ENCODE results near the gene ATP6V0B. TPM values are rescaled to one million over a fixed set of nuclear protein-coding genes. Genes with fewer than 3 reads are reported as not detected.
A peak's percentile ranks its signal among the peaks of the same experiment; 100 is the strongest.

Gene ATP6V0B
- total RNA-seq, 1 donor from 2014 or later = 115 TPM

DNA sequence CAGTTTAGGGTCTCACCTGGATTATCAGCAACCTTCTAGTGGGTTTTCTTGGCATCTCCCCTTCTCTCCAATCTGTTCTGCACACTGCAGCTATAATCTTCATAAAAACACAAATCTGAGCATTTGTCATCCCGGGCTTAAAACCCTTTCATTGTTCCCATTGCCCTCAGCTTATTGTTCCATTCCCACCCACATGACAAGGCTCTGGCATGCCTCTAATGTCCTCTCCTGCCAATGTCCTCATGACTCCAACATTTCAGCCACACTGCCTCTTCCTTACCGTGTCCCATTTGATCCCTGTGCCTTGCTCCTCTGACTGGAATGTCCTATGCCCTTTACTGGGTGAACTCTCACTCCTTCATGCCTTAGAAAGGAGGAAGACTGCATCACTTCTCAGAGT is 12.4 kb upstream of the ATP6V0B start:
- H3K9me3 Mint-ChIP-seq = no peaks in the 10 kb centered on the region
- no peak for DNase-seq (ENCODE audit: extremely low spot score, unreplicated experiment)
- H3K27ac Mint-ChIP-seq = no peak overlapping the region
- H3K4me3 Mint-ChIP-seq = no peak overlapping the region
- H3K4me1 Mint-ChIP-seq (ENCODE audit: unreplicated experiment) = no peaks in the 10 kb centered on the region
- H3K36me3 Mint-ChIP-seq = peaks cover 6% of the 10 kb centered on the region
- H3K27me3 Mint-ChIP-seq = no peaks in the 10 kb centered on the region
- TF ChIP-seq, protein P1, sequence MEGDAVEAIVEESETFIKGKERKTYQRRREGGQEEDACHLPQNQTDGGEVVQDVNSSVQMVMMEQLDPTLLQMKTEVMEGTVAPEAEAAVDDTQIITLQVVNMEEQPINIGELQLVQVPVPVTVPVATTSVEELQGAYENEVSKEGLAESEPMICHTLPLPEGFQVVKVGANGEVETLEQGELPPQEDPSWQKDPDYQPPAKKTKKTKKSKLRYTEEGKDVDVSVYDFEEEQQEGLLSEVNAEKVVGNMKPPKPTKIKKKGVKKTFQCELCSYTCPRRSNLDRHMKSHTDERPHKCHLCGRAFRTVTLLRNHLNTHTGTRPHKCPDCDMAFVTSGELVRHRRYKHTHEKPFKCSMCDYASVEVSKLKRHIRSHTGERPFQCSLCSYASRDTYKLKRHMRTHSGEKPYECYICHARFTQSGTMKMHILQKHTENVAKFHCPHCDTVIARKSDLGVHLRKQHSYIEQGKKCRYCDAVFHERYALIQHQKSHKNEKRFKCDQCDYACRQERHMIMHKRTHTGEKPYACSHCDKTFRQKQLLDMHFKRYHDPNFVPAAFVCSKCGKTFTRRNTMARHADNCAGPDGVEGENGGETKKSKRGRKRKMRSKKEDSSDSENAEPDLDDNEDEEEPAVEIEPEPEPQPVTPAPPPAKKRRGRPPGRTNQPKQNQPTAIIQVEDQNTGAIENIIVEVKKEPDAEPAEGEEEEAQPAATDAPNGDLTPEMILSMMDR (conservative IDR thresholded peaks at IDR 0.05) = no peak

GRCh38 chr1:43963006-43963405 is 11.8 kb upstream of the ATP6V0B start:
- no peaks in the 10 kb centered on the region for H3K27me3 Mint-ChIP-seq
- no peaks in the 10 kb centered on the region for H3K9me3 Mint-ChIP-seq
- no peaks in the 10 kb centered on the region for H3K4me1 Mint-ChIP-seq (ENCODE audit: unreplicated experiment)
- TF ChIP-seq, protein P1 (conservative IDR thresholded peaks at IDR 0.05) = no peak
- peaks cover 6% of the 10 kb centered on the region for H3K36me3 Mint-ChIP-seq
- H3K4me3 Mint-ChIP-seq = no peak overlapping the region
- DNase-seq (ENCODE audit: extremely low spot score, unreplicated experiment) = no peak
- no peak overlapping the region for H3K27ac Mint-ChIP-seq

GRCh38 chr1:43963890-43964289 is 10.9 kb upstream of the ATP6V0B start:
- no peak overlapping the region for H3K4me3 Mint-ChIP-seq
- no peaks in the 10 kb centered on the region for H3K9me3 Mint-ChIP-seq
- peaks cover 5% of the 10 kb centered on the region for H3K36me3 Mint-ChIP-seq
- TF ChIP-seq, protein P1 (conservative IDR thresholded peaks at IDR 0.05) = no peak
- no peak for DNase-seq (ENCODE audit: extremely low spot score, unreplicated experiment)
- H3K27ac Mint-ChIP-seq = no peak overlapping the region
- H3K27me3 Mint-ChIP-seq = no peaks in the 10 kb centered on the region
- H3K4me1 Mint-ChIP-seq (ENCODE audit: unreplicated experiment) = no peaks in the 10 kb centered on the region

GRCh38 chr1:43965316-43965715 is 9.4 kb upstream of the ATP6V0B start:
- H3K27me3 Mint-ChIP-seq = no peaks in the 10 kb centered on the region
- H3K4me3 Mint-ChIP-seq = no peak overlapping the region
- H3K9me3 Mint-ChIP-seq = no peaks in the 10 kb centered on the region
- no peak overlapping the region for H3K27ac Mint-ChIP-seq
- TF ChIP-seq, protein P1 (conservative IDR thresholded peaks at IDR 0.05) = no peak
- peaks cover 3% of the 10 kb centered on the region for H3K36me3 Mint-ChIP-seq
- no peak for DNase-seq (ENCODE audit: extremely low spot score, unreplicated experiment)
- peaks cover 9% of the 10 kb centered on the region for H3K4me1 Mint-ChIP-seq (ENCODE audit: unreplicated experiment)

DNA sequence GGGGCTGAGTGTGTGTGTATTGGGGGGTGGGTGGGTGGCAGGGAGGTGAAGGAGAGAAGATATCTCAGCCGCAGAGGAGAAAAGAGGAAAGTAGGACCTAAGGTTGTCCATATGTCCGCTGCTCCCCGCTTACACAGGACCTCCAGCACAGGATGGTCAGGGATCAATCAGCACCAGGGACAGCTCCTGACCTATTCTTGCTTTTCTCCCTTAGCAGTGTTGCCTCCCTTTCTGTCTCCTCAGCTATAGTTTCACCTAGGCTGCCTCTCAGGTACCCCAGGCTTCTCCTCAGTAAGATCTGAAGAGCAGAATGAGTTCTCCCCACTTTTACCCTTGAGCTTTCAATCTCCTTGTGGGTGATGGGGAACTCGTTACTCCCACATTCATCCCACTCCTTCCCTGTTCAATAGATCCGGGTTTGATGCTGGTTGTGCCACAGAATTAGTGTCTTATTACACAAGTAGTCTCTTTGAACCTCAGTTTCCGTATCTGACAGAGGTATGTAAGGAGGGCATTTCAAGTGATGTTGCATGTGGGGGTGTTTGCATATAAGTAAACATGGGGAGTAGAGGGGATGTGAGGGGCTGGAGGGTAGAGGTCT is 6.3 kb upstream of the ATP6V0B start:
- Mint-ChIP-seq H3K36me3 (peaks cover 3% of the 10 kb centered on the region), H3K9me3 (no peaks in the 10 kb centered on the region), H3K27me3 (no peaks in the 10 kb centered on the region), H3K27ac (no peak overlapping the region), H3K4me3 (peak overlapping the region; percentile 46), H3K4me1 (ENCODE audit: unreplicated experiment) (peaks cover 14% of the 10 kb centered on the region)
- TF ChIP-seq, protein P1 (conservative IDR thresholded peaks at IDR 0.05) = no peak
- DNase-seq (ENCODE audit: extremely low spot score, unreplicated experiment) = no peak

- DNase-seq (ENCODE audit: extremely low spot score, unreplicated experiment) = no peak
- H3K9me3 Mint-ChIP-seq = no peaks in the 10 kb centered on the region
- peaks cover 22% of the 10 kb centered on the region for H3K4me1 Mint-ChIP-seq (ENCODE audit: unreplicated experiment)
- H3K36me3 Mint-ChIP-seq = peaks cover 3% of the 10 kb centered on the region
- H3K27ac Mint-ChIP-seq = peak overlapping the region; percentile 85
- H3K27me3 Mint-ChIP-seq = no peaks in the 10 kb centered on the region
- H3K4me3 Mint-ChIP-seq = peak overlapping the region; percentile 96
- TF ChIP-seq, protein P1 (conservative IDR thresholded peaks at IDR 0.05) = no peak
Observed at GRCh38 chr1:43969416-43969745, 5.4 kb upstream of the ATP6V0B start.
